GM12878 (cell line): ENCODE measurements around the gene HLA-F. TPM values are rescaled to one million over a fixed set of nuclear protein-coding genes. Genes with fewer than 3 reads are reported as not detected.

Experiments used
- ATF7 ChIP-seq: fragments of 450-650 bp; IDR thresholded peaks from 2 replicates; pipeline ENCODE4 v1.6.1; 2016; ENCODE audit warnings: low read depth, mild to moderate bottlenecking
- BCL11A ChIP-seq: IDR thresholded peaks from 2 replicates; pipeline ENCODE4 v1.6.1; 2011; ENCODE audit warnings: low read depth, low read length
- BMI1 ChIP-seq: fragments of 450-650 bp; IDR thresholded peaks from 2 replicates; pipeline ENCODE4 v1.6.1; 2016; ENCODE audit warnings: mild to moderate bottlenecking, moderate library complexity, borderline replicate concordance
- CEBPB ChIP-seq, 2 experiments: fragments of 150-350 bp in 1 of 2; IDR thresholded peaks; 2 replicates each; pipeline ENCODE4 v1.6.1; 2012 to 2014; ENCODE audit warnings: low read depth in 2 of 2, low read length in 2 of 2, borderline replicate concordance in 1 of 2, inconsistent platforms in 1 of 2
- CHD1 ChIP-seq: IDR thresholded peaks from 2 replicates; pipeline ENCODE4 v1.6.1; 2012; ENCODE audit warnings: low read depth, low read length, improper control_type of control experiment
- DPF2 ChIP-seq: fragments of 450-650 bp; IDR thresholded peaks from 2 replicates; pipeline ENCODE4 v1.6.1; 2017; ENCODE audit warnings: mild to moderate bottlenecking
- E2F4 ChIP-seq: IDR thresholded peaks from 2 replicates; pipeline ENCODE4 v1.6.1; 2012; ENCODE audit warnings: low read depth, low read length, improper control_type of control experiment
- E4F1 ChIP-seq: fragments of 450-650 bp; IDR thresholded peaks from 2 replicates; pipeline ENCODE4 v1.6.1; 2018; ENCODE audit warnings: borderline replicate concordance, mild to moderate bottlenecking; ENCODE audit not compliant: partially characterized antibody
- EED ChIP-seq: sonication (generic); IDR thresholded peaks from 2 replicates; pipeline ENCODE4 v1.6.1; 2016; ENCODE audit warnings: antibody characterized with exemption, low read depth
- EP300 ChIP-seq, 2 experiments: fragments of 150-350 bp in 1 of 2; IDR thresholded peaks; 2 replicates each; pipeline ENCODE4 v1.6.1; 2011 to 2012; ENCODE audit warnings: low read depth in 2 of 2, low read length in 2 of 2, borderline replicate concordance in 1 of 2, improper control_type of control experiment in 1 of 2, inconsistent platforms in 1 of 2; ENCODE audit not compliant: control insufficient read depth in 1 of 2
- HDAC6 ChIP-seq: fragments of 200-600 bp; sonication (generic); IDR thresholded peaks from one replicate; pipeline ENCODE4 v1.8.0; 2017; ENCODE audit warnings: antibody characterized with exemption; ENCODE audit not compliant: unreplicated experiment
- MLLT1 ChIP-seq: fragments of 450-650 bp; IDR thresholded peaks from 2 replicates; pipeline ENCODE4 v1.6.1; 2016; ENCODE audit warnings: mild to moderate bottlenecking
- PAX8 ChIP-seq: fragments of 450-650 bp; IDR thresholded peaks from 2 replicates; pipeline ENCODE4 v1.6.1; 2017; ENCODE audit warnings: mild to moderate bottlenecking, moderate library complexity
- PML ChIP-seq: IDR thresholded peaks from 2 replicates; pipeline ENCODE4 v1.6.1; 2012; ENCODE audit warnings: low read length, inconsistent platforms
- RAD21 ChIP-seq: IDR thresholded peaks from 2 replicates; pipeline ENCODE4 v1.6.1; 2011; ENCODE audit warnings: mild to moderate bottlenecking, low read depth, low read length, moderate library complexity; ENCODE audit not compliant: insufficient read depth
- SKIL ChIP-seq: fragments of 450-650 bp; IDR thresholded peaks from 2 replicates; pipeline ENCODE4 v1.6.1; 2017; ENCODE audit warnings: mild to moderate bottlenecking, low read depth, inconsistent platforms; ENCODE audit not compliant: poor library complexity, severe bottlenecking
- SMARCA5 ChIP-seq: fragments of 450-650 bp; IDR thresholded peaks from 2 replicates; pipeline ENCODE4 v1.6.1; 2017; ENCODE audit warnings: mild to moderate bottlenecking
- SPI1 ChIP-seq: IDR thresholded peaks from 2 replicates; pipeline ENCODE4 v1.6.1; 2011; ENCODE audit warnings: low read depth, mild to moderate bottlenecking, low read length, moderate library complexity, borderline replicate concordance; ENCODE audit not compliant: insufficient read depth
- STAT3 ChIP-seq: IDR thresholded peaks from 2 replicates; pipeline ENCODE4 v1.6.1; 2011; ENCODE audit warnings: low read depth, low read length, improper control_type of control experiment
- SUZ12 ChIP-seq: fragments of 200-600 bp; sonication (generic); IDR thresholded peaks from one replicate; pipeline ENCODE4 v1.6.1; 2018; ENCODE audit warnings: antibody characterized with exemption, mild to moderate bottlenecking; ENCODE audit not compliant: unreplicated experiment
- TAF1 ChIP-seq: IDR thresholded peaks from 2 replicates; pipeline ENCODE4 v1.6.1; 2011; ENCODE audit warnings: mild to moderate bottlenecking, low read depth, low read length, borderline replicate concordance
- TCF7 ChIP-seq: IDR thresholded peaks from 2 replicates; pipeline ENCODE4 v1.6.1; 2014; ENCODE audit warnings: antibody characterized with exemption, borderline replicate concordance
- ZNF274 ChIP-seq: IDR thresholded peaks from one replicate; pipeline ENCODE4 v1.8.0; 2011; ENCODE audit not compliant: insufficient read length, insufficient read depth
- polyA plus RNA-seq, 11 experiments: library from polyadenylated mRNA; depleted of rRNA in 4 of 11; unstranded in 6 of 11; stranded (reverse) in 5 of 11; fragments of >200 nt; fragmentation: Nextera tagmentation in 4 of 11; fragmentation: Illumina TruSeq in 1 of 11; extraction: Ambion mirVana in 4 of 11; extraction: Trizol in 1 of 11; gene quantifications; 1 replicate in 1 of 11; 2 replicates in 10 of 11; pipeline versions ENCODE4 v1.2.1 to v1.2.3, GENCODE V29; 2011 to 2016; ENCODE audit warnings: inconsistent platforms in 2 of 11, missing spikeins in 2 of 11, low read depth in 1 of 11
- total RNA-seq, 4 experiments: library from RNA; depleted of rRNA in 3 of 4; stranded (reverse); fragments of >200 nt in 3 of 4; fragmentation: Illumina TruSeq in 1 of 4; extraction: Trizol in 1 of 4; gene quantifications; 2 replicates each; pipeline versions ENCODE4 v1.2.1 to v1.2.3, GENCODE V29; 2013 to 2021

Gene HLA-F
- total and polyA plus RNA-seq, 10 of the 15 experiments (the other 5 are each of a cell fraction or from before 2014, with no cell fraction given), result 30.1 to 342 (median 145) TPM

GRCh38 chr6:29723666-29724588 is 693 bp downstream of the HLA-F start (continued):
- no peak for TF ChIP-seq E4F1
- no peak for TF ChIP-seq BMI1
- no peak for TF ChIP-seq CEBPB (IDR thresholded peaks at IDR 0.05; ENCODE audit: borderline replicate concordance in 1 of 2, low read depth in 2 of 2, low read length in 2 of 2)
- TF ChIP-seq E2F4, result no peak
- no peak for TF ChIP-seq PAX8
- no peak for TF ChIP-seq SPI1
- TF ChIP-seq SKIL, result no peak
- no peak for TF ChIP-seq CHD1
- TF ChIP-seq STAT3, result no peak
- TF ChIP-seq RAD21, result no peak
- no peak for TF ChIP-seq ZNF274
- TF ChIP-seq EED, result no peak
- TF ChIP-seq TAF1, result 0 out of 2 replicates have a peak, but pooled peaks have one; percentile 64
- TF ChIP-seq SUZ12, result no peak
- no peak for TF ChIP-seq ATF7
- TF ChIP-seq EP300 (IDR thresholded peaks at IDR 0.05; ENCODE audit: borderline replicate concordance in 1 of 2, control insufficient read depth in 1 of 2, low read depth in 2 of 2, low read length in 2 of 2), result no peak
- TF ChIP-seq PML, result peak; percentile 61; the same call in 1 of the 2 replicates
- peak; percentile 91 for TF ChIP-seq SMARCA5
- TF ChIP-seq TCF7, result no peak
- TF ChIP-seq DPF2, result peak; percentile 77
- peak; percentile 79 for TF ChIP-seq MLLT1
- no peak for TF ChIP-seq HDAC6
- TF ChIP-seq BCL11A, result peak; percentile 27; the same call in 1 of the 2 replicates
